GM04503 (cell line): ENCODE measurements around the gene ZNF592.
"Not testable (repeated sequence)": the region's sequence is repeated elsewhere in the genome, so short reads cannot be mapped to it uniquely, and the experiment has no call there.

Experiments
- DNase-seq: peaks from one replicate; pipeline ENCODE4 v3.0.0-alpha.2; 2012; ENCODE audit warnings: low read depth

ZNF592 gene, protein sequence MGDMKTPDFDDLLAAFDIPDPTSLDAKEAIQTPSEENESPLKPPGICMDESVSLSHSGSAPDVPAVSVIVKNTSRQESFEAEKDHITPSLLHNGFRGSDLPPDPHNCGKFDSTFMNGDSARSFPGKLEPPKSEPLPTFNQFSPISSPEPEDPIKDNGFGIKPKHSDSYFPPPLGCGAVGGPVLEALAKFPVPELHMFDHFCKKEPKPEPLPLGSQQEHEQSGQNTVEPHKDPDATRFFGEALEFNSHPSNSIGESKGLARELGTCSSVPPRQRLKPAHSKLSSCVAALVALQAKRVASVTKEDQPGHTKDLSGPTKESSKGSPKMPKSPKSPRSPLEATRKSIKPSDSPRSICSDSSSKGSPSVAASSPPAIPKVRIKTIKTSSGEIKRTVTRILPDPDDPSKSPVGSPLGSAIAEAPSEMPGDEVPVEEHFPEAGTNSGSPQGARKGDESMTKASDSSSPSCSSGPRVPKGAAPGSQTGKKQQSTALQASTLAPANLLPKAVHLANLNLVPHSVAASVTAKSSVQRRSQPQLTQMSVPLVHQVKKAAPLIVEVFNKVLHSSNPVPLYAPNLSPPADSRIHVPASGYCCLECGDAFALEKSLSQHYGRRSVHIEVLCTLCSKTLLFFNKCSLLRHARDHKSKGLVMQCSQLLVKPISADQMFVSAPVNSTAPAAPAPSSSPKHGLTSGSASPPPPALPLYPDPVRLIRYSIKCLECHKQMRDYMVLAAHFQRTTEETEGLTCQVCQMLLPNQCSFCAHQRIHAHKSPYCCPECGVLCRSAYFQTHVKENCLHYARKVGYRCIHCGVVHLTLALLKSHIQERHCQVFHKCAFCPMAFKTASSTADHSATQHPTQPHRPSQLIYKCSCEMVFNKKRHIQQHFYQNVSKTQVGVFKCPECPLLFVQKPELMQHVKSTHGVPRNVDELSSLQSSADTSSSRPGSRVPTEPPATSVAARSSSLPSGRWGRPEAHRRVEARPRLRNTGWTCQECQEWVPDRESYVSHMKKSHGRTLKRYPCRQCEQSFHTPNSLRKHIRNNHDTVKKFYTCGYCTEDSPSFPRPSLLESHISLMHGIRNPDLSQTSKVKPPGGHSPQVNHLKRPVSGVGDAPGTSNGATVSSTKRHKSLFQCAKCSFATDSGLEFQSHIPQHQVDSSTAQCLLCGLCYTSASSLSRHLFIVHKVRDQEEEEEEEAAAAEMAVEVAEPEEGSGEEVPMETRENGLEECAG (N-terminal part only)

DNA sequence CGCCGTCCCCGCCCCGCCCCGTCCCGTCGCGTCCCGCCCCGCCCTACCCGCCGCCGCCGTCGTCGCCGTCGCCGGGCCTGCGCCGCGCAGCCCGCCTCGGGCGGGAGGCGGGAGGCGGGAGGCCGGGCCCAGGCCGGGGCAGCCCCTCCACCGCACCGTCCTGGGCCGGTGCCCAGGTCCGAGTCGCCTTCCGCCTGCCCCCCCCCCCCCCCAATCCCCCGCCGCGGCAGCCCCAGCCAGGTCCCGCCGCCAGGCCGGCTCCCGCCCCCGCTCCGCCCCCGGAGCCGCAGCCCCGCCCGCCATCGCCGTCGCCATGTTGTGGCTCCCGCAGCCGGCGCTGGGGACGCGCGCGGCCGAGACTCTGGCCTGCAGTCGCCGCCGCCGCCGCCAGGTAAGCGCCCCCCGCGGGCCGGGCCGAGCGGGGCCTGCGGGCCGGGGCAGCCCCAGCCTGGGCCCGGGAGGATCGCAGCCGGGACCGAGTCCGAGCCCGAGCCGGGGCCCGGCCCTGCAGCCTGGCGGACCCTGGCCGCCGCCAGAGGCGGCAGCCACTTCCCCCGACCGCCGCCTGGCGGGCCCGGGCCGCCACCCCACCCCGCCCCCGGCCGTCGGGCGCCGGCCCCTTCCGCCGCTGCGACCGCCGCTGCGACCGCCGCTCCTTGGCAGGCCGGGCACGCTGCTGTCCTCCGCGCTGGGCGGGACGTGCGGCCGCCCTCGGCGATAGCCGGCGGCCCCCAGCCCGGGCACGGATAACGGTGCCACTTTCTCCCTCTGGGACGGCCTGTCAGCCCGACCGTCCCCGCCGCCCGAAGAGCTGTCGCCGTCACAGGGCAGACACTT is at the start of gene ZNF592:
Gene ZNF592 (plus strand): TSS at position 319 of the 837 bp plus-strand sequence. CDS start 34,084 bp downstream, outside the sequence.
- no peak for DNase-seq

DNA sequence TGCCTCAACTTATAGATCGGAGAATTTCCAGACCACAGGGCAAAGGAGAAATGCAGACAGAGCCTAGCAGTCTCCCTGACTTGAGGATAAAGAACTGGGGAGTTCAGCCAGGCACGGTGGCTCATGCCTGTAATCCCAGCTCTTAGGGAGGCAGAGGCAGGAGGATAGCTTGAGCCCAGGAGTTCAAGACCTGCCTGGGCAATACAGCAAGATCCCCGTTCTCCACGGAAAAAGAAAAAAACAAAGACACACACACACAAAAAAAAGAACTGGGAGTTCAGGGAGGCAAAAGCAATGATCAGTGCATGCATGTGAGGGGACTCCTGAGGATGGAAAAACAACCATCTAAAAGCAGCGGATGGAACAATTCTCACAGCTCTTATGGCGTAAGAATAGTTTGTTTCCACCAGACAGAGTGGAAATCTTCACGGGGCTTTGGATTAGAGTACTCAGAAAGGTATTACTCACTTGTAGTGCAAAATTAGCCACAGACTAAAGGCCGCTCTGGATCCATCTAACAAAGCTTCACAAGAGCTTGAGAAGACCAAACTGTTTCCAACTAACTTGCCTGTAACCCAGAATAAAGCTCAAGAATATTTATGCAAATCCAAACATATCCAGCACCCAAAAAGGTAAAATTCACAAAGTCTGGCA is 48.7 kb upstream of the ZNF592 start:
- DNase-seq, result no peak

DNA sequence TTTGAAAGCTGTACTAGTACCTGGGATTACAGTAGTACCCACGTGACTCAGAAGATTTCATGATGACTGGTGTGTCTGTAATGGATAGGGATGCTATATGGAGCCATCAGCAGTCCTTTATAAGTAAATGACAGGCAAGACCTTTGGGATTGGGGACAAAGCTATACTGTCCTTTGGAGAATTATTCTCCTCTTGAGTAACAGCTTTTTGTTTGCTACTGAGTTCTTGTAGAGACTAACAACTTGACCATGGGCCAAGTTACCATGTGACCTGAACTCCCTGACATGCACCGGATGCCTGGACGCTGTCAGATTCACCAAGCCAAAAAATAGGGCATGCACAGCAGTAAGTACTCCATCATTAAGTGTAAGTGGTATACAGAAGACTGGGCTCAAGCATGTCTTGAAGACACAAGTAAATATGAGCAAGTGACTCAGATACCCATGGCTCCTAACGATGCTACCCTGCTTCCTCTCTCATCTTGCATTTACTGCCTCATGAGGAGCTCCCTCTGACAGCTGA is 45.4 kb upstream of the ZNF592 start:
- peak; percentile 37 for DNase-seq

DNA sequence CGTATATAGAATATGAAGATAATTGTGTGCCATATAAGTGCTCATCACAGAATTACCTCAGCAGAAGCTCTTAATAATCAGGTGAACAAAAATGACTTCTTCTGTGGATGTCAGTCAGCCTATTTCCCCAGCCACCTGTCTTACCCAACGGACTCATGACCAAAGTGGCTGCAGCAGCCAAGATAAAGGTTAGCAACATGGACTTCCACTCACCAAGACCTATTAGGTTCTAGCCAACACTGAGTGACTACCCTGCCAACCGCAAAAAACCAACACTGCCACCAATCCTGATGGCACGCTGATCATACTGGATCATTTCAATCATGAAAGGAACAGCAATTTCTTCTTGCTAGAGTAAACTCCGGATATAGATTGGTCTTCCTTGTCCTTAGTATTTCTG is 44.6 kb upstream of the ZNF592 start:
- DNase-seq, result no peak

DNA sequence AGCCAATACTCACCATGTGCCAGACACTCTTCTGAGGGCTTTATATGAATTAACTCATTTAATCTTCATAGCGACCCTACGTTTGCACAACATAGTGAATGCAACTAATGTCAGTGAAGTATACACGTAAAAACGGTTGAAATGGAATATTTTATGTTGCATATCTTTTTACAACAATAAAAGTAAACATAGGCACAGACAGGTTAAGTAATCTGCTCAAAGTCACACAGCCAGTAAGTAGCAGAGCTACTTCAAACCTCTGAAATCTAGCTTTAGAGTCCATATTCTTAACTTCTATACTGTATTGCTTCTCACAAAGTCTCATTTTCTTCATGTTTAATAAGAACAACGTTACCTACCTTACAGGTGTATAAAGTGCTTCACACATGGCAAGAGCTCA is 34.0 kb upstream of the ZNF592 start:
- DNase-seq, result no peak

DNA sequence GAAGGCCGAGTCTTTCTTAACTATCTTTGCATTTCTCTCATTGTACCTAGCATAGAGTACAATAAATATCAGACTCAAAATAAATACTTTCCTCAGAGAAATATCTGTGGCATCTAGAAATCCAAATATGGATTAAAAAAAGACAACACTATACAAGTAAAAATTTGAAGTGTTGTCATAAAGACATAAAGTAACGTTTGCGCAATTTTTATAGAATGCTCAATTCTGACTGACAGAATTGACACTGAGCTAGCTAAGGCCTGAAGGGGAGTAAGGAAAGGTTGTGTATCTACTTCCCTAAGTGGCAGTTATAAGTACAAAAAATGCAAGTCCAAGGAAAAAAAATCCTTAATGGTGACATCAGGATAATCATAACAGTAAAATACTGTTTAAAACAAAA is 33.6 kb upstream of the ZNF592 start:
- DNase-seq, result no peak

DNA sequence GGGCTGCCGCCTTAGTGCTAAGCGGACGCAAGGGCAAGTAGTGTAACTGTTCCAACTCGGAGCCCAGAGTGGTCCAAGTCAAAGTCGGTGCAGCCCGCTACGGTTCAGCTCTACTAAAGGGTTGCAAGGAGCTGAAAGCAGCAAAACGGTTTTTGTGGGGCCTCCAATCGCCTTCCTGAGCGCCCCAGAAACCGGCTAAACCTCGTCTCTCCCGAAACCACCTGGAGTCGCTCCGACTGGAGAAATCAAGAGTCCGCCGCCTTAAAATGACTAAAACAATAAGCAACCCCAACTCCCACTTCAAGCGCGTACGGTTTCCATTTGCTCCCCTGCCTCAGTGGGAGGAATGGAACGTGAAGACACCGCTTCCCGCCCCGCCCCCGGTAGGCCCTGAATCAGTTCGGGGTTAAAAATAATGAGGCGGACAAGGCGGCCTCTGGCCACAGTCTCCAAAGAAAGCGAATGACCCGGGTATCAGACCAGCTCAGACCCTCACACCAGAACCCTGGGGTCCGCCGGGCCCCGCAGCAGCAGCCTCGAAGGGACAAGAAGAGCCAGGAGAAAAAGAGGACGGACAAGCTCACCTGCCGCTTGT is 32.9 kb upstream of the ZNF592 start:
- DNase-seq, result no peak

DNA sequence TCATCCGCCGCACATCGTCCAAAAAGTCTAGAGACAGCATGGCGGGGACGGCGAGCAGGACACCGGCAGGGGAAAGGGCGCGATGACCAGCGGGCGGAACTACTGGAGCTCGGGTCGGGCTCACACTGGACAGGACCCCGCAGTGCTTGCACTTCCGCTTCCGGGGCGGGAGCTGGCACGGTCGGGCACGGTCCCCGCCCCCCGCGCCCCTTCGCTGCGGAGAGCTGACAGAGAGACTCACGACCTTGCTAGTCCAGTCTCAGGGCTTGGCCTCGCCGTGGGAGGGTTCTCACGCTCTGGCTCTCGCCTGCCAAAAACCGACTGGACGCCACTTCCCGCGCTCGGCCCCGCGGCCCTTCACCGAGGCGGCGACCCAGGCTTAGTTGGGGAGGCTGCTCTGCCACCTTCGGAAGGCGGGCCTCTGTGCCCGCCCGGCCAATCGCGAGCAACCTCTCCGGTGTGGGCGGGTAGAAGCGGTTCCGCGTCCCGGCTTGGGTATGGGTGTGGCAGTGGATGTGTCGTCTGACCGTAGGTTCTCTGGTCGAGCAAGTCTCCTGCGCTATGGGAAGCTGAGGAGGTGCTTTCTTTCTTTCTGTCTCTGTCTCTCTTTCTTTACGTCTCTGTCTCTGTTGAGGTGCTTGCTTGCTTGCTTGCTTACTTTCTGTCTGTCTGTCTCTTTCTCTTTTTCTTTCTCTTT is 32.2 kb upstream of the ZNF592 start, which contains the start of gene SEC11A:
Gene SEC11A (minus strand): TSS at position 104 of the 697 bp plus-strand sequence. CDS start 64 bp downstream, at position 40.
- peak; percentile 82 for DNase-seq

DNA sequence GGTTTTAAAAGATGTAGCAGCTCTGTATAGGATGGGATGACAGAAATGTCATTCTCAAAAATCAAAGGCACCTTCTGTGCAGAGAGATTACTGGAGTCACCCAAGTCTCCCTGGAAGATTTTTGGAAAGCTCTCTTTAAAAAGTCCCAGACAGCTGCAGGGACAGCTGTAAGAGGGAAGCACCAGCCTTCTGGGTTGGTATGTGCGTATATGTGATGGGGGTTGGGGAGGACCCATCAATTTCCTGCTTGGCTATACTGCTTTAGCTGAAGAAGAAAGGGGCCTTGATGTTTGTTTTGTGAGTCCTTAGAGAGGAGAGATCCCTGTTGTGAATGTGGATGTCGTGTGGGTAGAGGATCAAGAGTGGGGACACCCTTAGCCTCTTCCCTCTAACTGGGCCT is 27.0 kb upstream of the ZNF592 start:
- no peak for DNase-seq

DNA sequence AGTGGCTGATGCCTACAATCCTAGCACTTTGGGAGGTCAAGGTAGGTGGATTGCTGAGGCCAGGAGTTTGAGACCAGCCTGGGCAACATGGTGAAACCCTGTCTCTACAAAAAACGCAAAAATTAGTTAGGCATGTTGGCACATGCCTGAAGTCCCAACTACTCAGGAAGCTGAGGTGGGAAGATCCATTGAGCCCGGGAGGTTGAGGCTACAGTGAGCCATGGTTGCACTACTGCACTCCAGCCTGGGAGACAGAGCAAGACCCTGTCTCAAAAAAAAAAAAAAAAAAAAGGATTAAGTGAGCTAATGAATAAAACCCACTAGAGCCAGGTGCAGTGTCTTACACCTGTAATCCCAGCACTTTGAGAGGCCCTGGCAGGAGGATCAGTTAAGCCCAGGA is 25.8 kb upstream of the ZNF592 start:
- DNase-seq, result no peak

DNA sequence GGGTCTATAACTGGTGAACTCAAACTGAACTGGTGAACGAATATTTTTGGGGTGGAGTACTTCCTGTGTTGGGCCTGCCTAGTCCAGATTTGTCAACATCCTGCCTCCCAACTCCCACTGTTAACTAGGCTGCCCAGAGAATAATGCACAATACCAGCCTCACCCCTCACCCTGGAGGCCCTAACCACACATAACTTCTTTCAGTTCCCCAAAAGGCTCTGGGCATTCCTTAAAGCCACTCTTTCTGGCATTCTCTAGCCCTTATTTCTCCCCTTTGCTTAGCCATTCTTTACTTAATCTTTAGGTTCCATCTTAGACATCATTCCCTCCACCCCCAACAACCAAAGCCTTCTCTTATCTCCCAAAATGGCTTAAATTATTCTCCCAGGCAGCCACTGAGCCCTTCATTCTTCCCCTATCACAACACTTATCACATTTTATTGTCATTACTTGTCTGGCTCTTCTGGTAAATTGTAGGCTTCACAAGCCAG is 23.3 kb upstream of the ZNF592 start:
- DNase-seq, result no peak

DNA sequence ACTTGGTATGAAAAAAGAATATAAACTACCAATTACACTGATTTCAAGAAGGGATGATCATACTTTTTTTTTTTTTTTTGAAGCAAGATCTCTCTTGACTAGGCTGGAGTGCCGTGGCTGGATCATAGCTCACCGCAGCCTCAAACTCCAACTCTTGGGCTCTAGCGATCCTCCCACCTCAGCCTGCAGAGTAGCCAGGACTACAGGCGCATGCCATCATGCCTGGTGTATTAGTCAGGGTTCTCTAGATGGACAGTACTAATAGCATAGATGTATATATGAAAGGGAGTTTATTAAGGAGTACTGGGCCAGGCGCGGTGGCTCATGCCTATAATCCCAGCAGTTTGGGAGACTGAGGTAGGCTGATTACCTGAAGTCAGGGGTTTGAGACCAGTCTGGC is 21.0 kb upstream of the ZNF592 start:
- DNase-seq, result no peak

DNA sequence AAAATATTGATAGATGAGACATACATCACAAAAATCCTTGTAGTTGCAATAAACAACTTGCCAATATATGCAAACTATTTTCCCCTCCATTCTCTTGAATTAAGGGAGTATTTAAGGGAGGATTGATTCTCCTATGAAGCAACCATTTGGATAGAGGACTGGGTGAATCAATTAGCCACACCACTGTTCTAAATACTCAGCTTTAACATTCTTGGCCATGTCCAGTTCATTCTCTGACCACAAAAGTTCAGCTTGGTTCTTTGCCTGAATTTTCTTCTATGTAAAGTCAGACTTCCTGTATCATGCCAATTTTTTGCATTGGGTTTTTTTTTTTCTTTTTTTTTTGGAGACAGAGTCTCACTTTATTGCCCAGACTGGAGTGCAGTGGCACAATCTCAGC is 16.6 kb upstream of the ZNF592 start:
- DNase-seq, result peak; percentile 86

DNA sequence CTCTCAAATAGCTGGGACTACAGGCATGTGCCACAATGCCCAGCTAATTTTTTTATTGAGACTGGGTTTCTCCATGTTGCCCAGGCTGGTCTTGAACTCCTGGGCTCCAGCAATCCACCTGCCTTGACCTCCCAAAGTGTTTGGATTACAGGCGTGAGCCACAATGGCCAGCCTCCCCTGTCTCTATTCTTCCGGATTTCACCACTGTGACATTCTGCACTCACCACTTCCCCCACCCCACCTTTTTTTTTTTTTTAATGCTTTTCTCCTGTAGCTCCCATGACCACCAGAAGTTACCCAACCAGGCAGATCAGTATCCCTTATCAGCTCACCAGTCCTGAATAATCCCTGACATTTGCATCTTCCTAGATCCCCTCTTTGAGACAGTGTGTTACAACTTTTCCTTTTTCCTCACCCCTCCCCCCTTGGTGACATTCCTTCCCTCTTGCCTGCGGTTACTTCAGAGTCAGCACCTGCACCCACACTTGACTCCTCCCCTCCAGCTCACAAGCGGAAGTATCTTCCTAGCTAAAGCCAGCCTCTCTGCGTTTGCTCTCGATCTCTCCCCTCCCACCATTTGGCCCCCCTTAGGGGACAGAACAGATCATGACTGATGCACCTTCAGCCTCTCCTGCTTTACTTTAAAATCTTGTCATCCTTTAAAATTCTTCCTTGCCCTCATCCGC is 13.5 kb upstream of the ZNF592 start:
- DNase-seq, result no peak

DNA sequence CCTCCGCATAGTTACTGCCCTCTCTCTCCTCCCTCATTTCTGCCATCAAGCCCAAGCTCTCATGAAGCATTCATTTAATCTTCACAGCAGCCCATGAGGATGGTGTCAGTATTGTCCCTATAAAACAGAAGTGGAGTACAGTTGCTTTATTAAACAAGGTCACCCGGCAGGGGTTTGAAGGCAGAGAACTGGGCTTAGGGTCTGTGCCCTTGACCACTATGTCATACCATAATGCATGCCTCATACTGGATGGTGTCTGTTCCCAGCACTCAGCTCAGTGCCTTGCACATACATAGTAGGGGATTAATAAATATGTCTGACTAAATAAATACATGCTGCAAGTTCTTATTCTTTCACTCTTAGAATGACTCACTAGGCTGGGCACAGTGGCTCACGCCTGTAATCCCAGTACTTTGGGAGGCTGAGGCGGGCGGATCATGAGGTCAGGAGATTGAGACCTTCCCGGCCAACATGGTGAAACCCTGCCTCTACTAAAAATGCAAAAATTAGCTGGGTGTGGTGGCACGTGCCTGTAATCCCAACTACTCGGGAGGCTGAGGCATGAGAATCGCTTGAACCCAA is 12.8 kb upstream of the ZNF592 start:
- DNase-seq, result not testable (repeated sequence)

DNA sequence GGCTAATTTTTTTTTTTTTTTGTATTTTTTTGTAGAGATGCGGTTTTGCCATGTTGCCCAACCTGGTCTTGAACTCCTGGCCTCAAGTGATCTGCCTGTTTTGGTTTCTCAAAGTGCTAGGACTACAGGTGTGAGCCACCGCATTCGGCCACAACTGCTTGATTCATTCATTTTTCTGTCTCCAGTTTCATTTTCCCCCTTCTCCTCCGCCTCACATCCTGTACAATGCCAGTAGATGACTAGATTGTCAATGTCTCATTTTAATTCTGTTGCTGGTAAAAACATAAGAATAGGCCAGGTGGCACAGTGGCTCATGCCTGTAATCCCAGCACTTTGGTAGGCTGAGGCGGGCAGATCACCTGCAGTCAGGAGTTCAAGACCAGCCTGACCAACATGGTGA is 12.0 kb upstream of the ZNF592 start:
- no peak for DNase-seq

DNA sequence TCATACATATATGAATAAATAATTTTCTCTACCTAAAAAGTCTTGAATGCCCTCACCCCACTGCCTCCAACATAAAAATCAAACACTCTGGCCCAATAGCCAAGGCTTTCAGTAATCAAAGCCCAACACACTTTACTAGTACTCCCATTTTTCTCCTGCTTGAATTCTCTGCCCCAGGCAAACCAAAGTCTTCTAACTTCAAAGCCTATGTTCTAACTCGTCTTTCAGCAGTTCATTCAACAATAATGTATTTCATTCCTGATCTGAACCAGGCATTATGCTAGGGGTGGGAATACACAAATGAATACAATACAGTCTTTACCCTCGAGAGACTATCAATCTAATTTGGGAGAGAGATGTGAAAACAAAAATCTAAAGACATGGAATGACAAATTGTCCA is 11.4 kb upstream of the ZNF592 start:
- DNase-seq, result no peak

DNA sequence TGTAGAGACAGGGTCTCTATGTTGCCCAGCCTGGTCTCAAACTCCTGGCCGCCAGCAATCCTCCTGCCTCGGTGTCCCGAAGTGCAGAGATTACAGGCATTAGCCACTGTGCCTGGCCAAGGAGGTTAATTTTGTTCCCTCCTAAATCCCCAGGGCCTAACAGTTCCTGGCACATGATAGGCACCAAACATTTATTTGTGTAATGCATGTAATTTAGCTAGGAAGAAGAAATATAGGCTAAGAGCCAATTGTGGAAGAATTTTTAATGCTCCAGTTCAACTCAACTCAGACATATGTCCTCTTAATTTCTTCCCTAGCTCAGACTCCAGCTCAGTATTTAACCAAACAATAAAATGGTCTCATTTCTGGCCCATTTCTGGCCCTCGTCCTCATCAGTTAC is 7.7 kb upstream of the ZNF592 start:
- no peak for DNase-seq
